Right lung (tissue), 5 donors: ENCODE results near the gene NCS1. TPM values are rescaled to one million over a fixed set of nuclear protein-coding genes. Genes with fewer than 3 reads are reported as not detected.

Experiments
- polyA plus RNA-seq, 5 donors: library from polyadenylated mRNA; unstranded; fragments of 120-200 nt; gene quantifications; one replicate each; pipeline versions ENCODE4 v1.2.1 to v1.2.3, GENCODE V29; 2013; ENCODE audit warnings: inconsistent platforms in 1 of 5, low replicate concordance in 1 of 5; ENCODE audit not compliant: insufficient read length in 5 of 5, insufficient read depth in 1 of 5

The NCS1 gene
- polyA plus RNA-seq, 5 donors: 16.6 to 27.7 (median 20.8) TPM

Other genes with a start within 250 kb of the NCS1 start
- 10 to 100 TPM; 30.2 to 35.9 (median 33.6) TPM for gene FNBP1, start 129.2 kb upstream of the NCS1 start, polyA plus RNA-seq
- 10 to 100 TPM; 40.3 to 48.5 (median 45.3) TPM for gene GPR107, start 118.5 kb upstream of the NCS1 start, polyA plus RNA-seq
- gene HMCN2, start 93.4 kb downstream of the NCS1 start, polyA plus RNA-seq: 1 to 10 TPM in 2 of 5 donors, under 1 TPM in 3; 0.21 to 2.1 (median 0.55) TPM